ENCODE data around the gene MYLIP. TPM values are rescaled to one million over a fixed set of nuclear protein-coding genes. Genes with fewer than 3 reads are reported as not detected.

MYLIP gene
- total RNA-seq, 1 experiment from 2014 or later: 27.0 TPM

- Histone ChIP-seq H3T11ph (ENCODE audit: low read length) (no peak overlapping the region), H3K23me2 (ENCODE audit: insufficient read length, low read depth, low read length, poor library complexity, severe bottlenecking) (no peaks in the 10 kb centered on the region)
- no peak overlapping the region for H3K27ac Mint-ChIP-seq
These were observed 49.5 kb upstream of the MYLIP start for GRCh38 chr6:16079354-16079753.

More at GRCh38 chr6:16079354-16079753, 49.5 kb upstream of the MYLIP start:
- Histone ChIP-seq H3K79me2 (ENCODE audit: insufficient read depth, low read length) (no peaks in the 10 kb centered on the region), H3K14ac (ENCODE audit: insufficient read depth, low read length) (no peak overlapping the region), H3K27me3 (ENCODE audit: insufficient read depth, low read length) (no peaks in the 10 kb centered on the region), H3K4ac (ENCODE audit: low read depth, low read length) (no peak overlapping the region), H2AFZ (ENCODE audit: low read length) (no peak overlapping the region), H4K5ac (ENCODE audit: insufficient read length, low read depth, low read length) (no peak overlapping the region), H3K23ac (ENCODE audit: insufficient read length, low read depth, low read length) (no peak overlapping the region), H2BK120ac (ENCODE audit: low read depth, low read length, poor library complexity, severe bottlenecking) (no peak overlapping the region), H3K56ac (ENCODE audit: insufficient read length, low read depth, low read length) (no peak overlapping the region), H3K4me2 (ENCODE audit: insufficient read depth, insufficient read length, low read length) (no peak overlapping the region), H2BK12ac (ENCODE audit: insufficient read length, low read depth, low read length) (no peak overlapping the region), H3K79me1 (ENCODE audit: insufficient read depth, low read depth, low read length, poor library complexity, severe bottlenecking) (no peaks in the 10 kb centered on the region), H4K8ac (replicated peaks; ENCODE audit: insufficient read length, low read depth, low read length) (no peak overlapping the region), H3K27ac (ENCODE audit: insufficient read length, low read depth, low read length) (no peak overlapping the region), H4K20me1 (ENCODE audit: control insufficient read depth, insufficient read depth, insufficient read length) (no peaks in the 10 kb centered on the region), H3K4me1 (ENCODE audit: insufficient read depth, low read length) (no peaks in the 10 kb centered on the region), H2BK20ac (ENCODE audit: low read depth, low read length, poor library complexity, severe bottlenecking) (no peak overlapping the region), H4K91ac (ENCODE audit: insufficient read length, low read depth, low read length) (no peak overlapping the region), H3K9ac (ENCODE audit: extremely low read depth, insufficient read length, low read length) (no peak overlapping the region), H2BK5ac (ENCODE audit: insufficient read length, low read length) (no peak overlapping the region), H3K18ac (ENCODE audit: insufficient read length, low read depth, low read length) (no peak overlapping the region), H2AK5ac (ENCODE audit: insufficient read length, low read length) (no peak overlapping the region), H3K9me3 (ENCODE audit: control insufficient read depth, low read depth, low read length) (no peaks in the 10 kb centered on the region), H2BK15ac (ENCODE audit: low read depth, low read length) (no peak overlapping the region)
- Mint-ChIP-seq H3K4me1 (no peaks in the 10 kb centered on the region), H3K27me3 (ENCODE audit: low read depth) (no peaks in the 10 kb centered on the region; the same call in none of the 2 replicates), H3K4me3 (no peak overlapping the region), H3K36me3 (ENCODE audit: insufficient read depth in 1 of 3, low read depth in 3 of 3) (no peaks in the 10 kb centered on the region), H3K9me3 (no peaks in the 10 kb centered on the region)
- WGBS (ENCODE audit: extremely low coverage, insufficient read length, low lambda C conversion rate): no CpG with 5 or more reads among the region's 1 CpG
- no peak for DNase-seq
- TF ChIP-seq CTCF (conservative IDR thresholded peaks at IDR 0.05): no peak
